Gastrocnemius medialis (tissue), 4 donors: ENCODE measurements around the gene INAFM1.

Experiments used
- CTCF ChIP-seq, 5 experiments: fragments of 450-650 bp in 3 of 5; fragments of 200-600 bp in 2 of 5; sonication (generic) in 2 of 5; IDR thresholded peaks in 4 of 5; conservative IDR thresholded peaks in 1 of 5; 1 replicate in 4 of 5; 2 replicates in 1 of 5; pipeline ENCODE4 v1.5.1; 2016 to 2019; ENCODE audit warnings: antibody characterized with exemption in 5 of 5, mild to moderate bottlenecking in 3 of 5, moderate library complexity in 3 of 5
- POLR2A ChIP-seq, 2 donors: fragments of 450-650 bp; IDR thresholded peaks; one replicate each; pipeline ENCODE4 v1.6.1; 2017; ENCODE audit warnings: antibody characterized with exemption in 2 of 2, mild to moderate bottlenecking in 2 of 2, moderate library complexity in 2 of 2

GRCh38 chr19:47253970-47254369 lies 20.7 kb upstream of the INAFM1 start:
- TF ChIP-seq CTCF (IDR thresholded peaks at IDR 0.05 in 4 of 5, conservative IDR thresholded peaks at IDR 0.05 in 1 of 5) (no peak), POLR2A (IDR thresholded peaks at IDR 0.05) (no peak)
